Naive thymus-derived CD4-positive, alpha-beta T cell (primary cell): Measurements from ENCODE around the gene GPR55. TPM values are rescaled to one million over a fixed set of nuclear protein-coding genes. Genes with fewer than 3 reads are reported as not detected.

Experiments
- ATAC-seq: fragments of 150-1000 bp; cut with Tn5 transposase; 2 replicates; pipeline ENCODE4 v1.10.0; 2021; ENCODE audit warnings: mild to moderate bottlenecking, moderate library complexity
- CTCF ChIA-PET: fragments of 350-600 bp; sonication (Branson Sonifier 250); formaldehyde crosslinking; loops from one replicate; lab custom pipeline; 2021; ENCODE audit warnings: antibody characterized with exemption; lab: Charles Lee
- POLR2A ChIA-PET: fragments of 350-600 bp; sonication (Branson Sonifier 250); formaldehyde crosslinking; loops from one replicate; lab custom pipeline; 2021; ENCODE audit warnings: antibody characterized with exemption, inconsistent platforms; lab: Charles Lee
- DNase-seq, 9 donors: peaks; one replicate each; pipeline versions ENCODE4 v3.0.0 to v3.0.0-alpha.2; 2020 to 2022; ENCODE audit warnings: mixed read lengths in 1 of 9
- H3K27ac ChIP-seq: one replicate; pipeline ENCODE4 v1.7.0; 2013; ENCODE audit warnings: mild to moderate bottlenecking, low read depth, low read length, moderate library complexity
- H3K27me3 ChIP-seq, 2 donors: one replicate each; pipeline ENCODE4 v1.7.0; 2013; ENCODE audit warnings: low read length in 2 of 2, mild to moderate bottlenecking in 2 of 2, moderate library complexity in 2 of 2; ENCODE audit not compliant: control insufficient read depth in 2 of 2, insufficient read depth in 2 of 2
- H3K36me3 ChIP-seq, 3 experiments: 1 replicate in 2 of 3; 2 replicates in 1 of 3; pipeline ENCODE4 v1.7.0; 2013; ENCODE audit warnings: low read length in 3 of 3, mild to moderate bottlenecking in 3 of 3, moderate library complexity in 1 of 3; ENCODE audit not compliant: insufficient read depth in 3 of 3, control insufficient read depth in 2 of 3
- H3K4me1 ChIP-seq, 2 donors: one replicate each; pipeline ENCODE4 v1.7.0; 2013; ENCODE audit warnings: low read length in 2 of 2, mild to moderate bottlenecking in 2 of 2, moderate library complexity in 1 of 2; ENCODE audit not compliant: control insufficient read depth in 2 of 2, insufficient read depth in 2 of 2
- H3K4me3 ChIP-seq: 2 replicates; pipeline ENCODE4 v1.7.0; 2013; ENCODE audit warnings: mild to moderate bottlenecking, low read length
- H3K9me3 ChIP-seq, 3 experiments: 1 replicate in 2 of 3; 2 replicates in 1 of 3; pipeline ENCODE4 v1.7.0; 2013; ENCODE audit warnings: low read length in 3 of 3; ENCODE audit not compliant: control insufficient read depth in 2 of 3
- H3K27ac Mint-ChIP-seq, 9 donors: one replicate each; pipeline ENCODE4 v1.8.0; 2020 to 2022; ENCODE audit warnings: mixed read lengths in 9 of 9, mild to moderate bottlenecking in 8 of 9, moderate library complexity in 5 of 9, inconsistent platforms in 2 of 9
- H3K27me3 Mint-ChIP-seq, 5 donors: one replicate each; pipeline ENCODE4 v1.8.0; 2021 to 2022; ENCODE audit warnings: mixed read lengths in 5 of 5, mild to moderate bottlenecking in 1 of 5
- H3K36me3 Mint-ChIP-seq, 5 donors: one replicate each; pipeline ENCODE4 v1.8.0; 2020 to 2022; ENCODE audit warnings: mixed read lengths in 5 of 5, mild to moderate bottlenecking in 3 of 5, inconsistent platforms in 1 of 5
- H3K4me1 Mint-ChIP-seq, 7 donors: one replicate each; pipeline ENCODE4 v1.8.0; 2020 to 2022; ENCODE audit warnings: mixed read lengths in 7 of 7, mild to moderate bottlenecking in 3 of 7, inconsistent platforms in 1 of 7
- H3K4me3 Mint-ChIP-seq, 10 donors: one replicate each; pipeline ENCODE4 v1.8.0; 2020 to 2022; ENCODE audit warnings: mild to moderate bottlenecking in 10 of 10, mixed read lengths in 10 of 10, moderate library complexity in 6 of 10, inconsistent platforms in 2 of 10
- H3K9me3 Mint-ChIP-seq, 11 donors: one replicate each; pipeline ENCODE4 v1.8.0; 2020 to 2022; ENCODE audit warnings: mixed read lengths in 11 of 11, mild to moderate bottlenecking in 4 of 11, inconsistent platforms in 1 of 11, moderate library complexity in 1 of 11
- intact Hi-C, 2 donors: fragments of 100-400 bp; cut with micrococcal nuclease; formaldehyde crosslinking; loops; one replicate each; pipeline ENCODE4 v1.15.1; 2023
- polyA plus RNA-seq, 2 donors: library from polyadenylated mRNA; unstranded; fragments of 300-500 nt; fragmentation: Illumina TruSeq; gene quantifications; one replicate each; pipeline ENCODE4 v1.2.3, GENCODE V29; 2021
- total RNA-seq, 6 experiments: library from RNA in 5 of 6; stranded (reverse) in 5 of 6; gene quantifications; 1 replicate in 5 of 6; 2 replicates in 1 of 6; pipeline ENCODE4 v1.2.3 and lab custom pipeline; 2021 to 2026

The GPR55 gene
- total and polyA plus RNA-seq, 7 experiments from 2014 or later = 1.3 to 8.8 (median 1.6) TPM

GRCh38 chr2:230877116-230877758 is 47.8 kb downstream of the GPR55 start:
- CTCF ChIA-PET = interaction anchor here (0.7 kb wide), 1 partner anchor 11 kb away, joined by 3 read pairs; no protein-coding TSS in a partner anchor
- H3K27me3 Mint-ChIP-seq = no peaks in the 10 kb centered on the region
- Histone ChIP-seq H3K4me1 (peaks cover 6 to 18% of the 10 kb centered on the region in 2 donors), H3K27ac (no peak overlapping the region), H3K27me3 (no peaks in the 10 kb centered on the region), H3K4me3 (peak overlapping the region; percentile 36), H3K9me3 (no peaks in the 10 kb centered on the region), H3K36me3 (peaks cover 0 to 34% (median 3%) of the 10 kb centered on the region in 3 experiments)
- no peaks in the 10 kb centered on the region for H3K9me3 Mint-ChIP-seq
- POLR2A ChIA-PET = interaction anchor here (1.5 kb wide), 1 partner anchor 11 kb away, joined by 4 read pairs; no protein-coding TSS in a partner anchor
- peaks cover 0 to 17% (median 0%) of the 10 kb centered on the region in 5 donors for H3K36me3 Mint-ChIP-seq
- H3K4me3 Mint-ChIP-seq = peak overlapping the region in 1 of 10 donors; percentile 29
- no peak for DNase-seq
- ATAC-seq = no peak
- H3K27ac Mint-ChIP-seq = no peak overlapping the region
- intact Hi-C loops = loop anchor here in 1 of 2 donors (1.0 kb wide), 1 partner anchor 10 kb away; no protein-coding TSS in a partner anchor
- peaks cover 0 to 18% (median 13%) of the 10 kb centered on the region in 7 donors for H3K4me1 Mint-ChIP-seq

- no peak for ATAC-seq
Measured at GRCh38 chr2:230875347-230876315, 49.4 kb downstream of the GPR55 start.

GRCh38 chr2:230874876-230875275 is 50.2 kb downstream of the GPR55 start:
- Histone ChIP-seq H3K9me3 (no peaks in the 10 kb centered on the region), H3K27ac (no peak overlapping the region), H3K27me3 (no peaks in the 10 kb centered on the region), H3K4me3 (no peak overlapping the region), H3K36me3 (peaks cover 0 to 34% (median 3%) of the 10 kb centered on the region in 3 experiments), H3K4me1 (peaks cover 6 to 18% of the 10 kb centered on the region in 2 donors)
- Mint-ChIP-seq H3K9me3 (no peaks in the 10 kb centered on the region), H3K27me3 (no peaks in the 10 kb centered on the region), H3K4me1 (peaks cover 0 to 25% (median 16%) of the 10 kb centered on the region in 7 donors), H3K36me3 (peaks cover 0 to 17% (median 0%) of the 10 kb centered on the region in 5 donors), H3K4me3 (no peak overlapping the region), H3K27ac (no peak overlapping the region)
- intact Hi-C loops = no loop called here
- DNase-seq (peak in 1 of 9 donors; percentile 10), ATAC-seq (no peak)
- POLR2A ChIA-PET = no interaction called here
- CTCF ChIA-PET = interaction anchor here (1.2 kb wide), 1 partner anchor 10 kb away, joined by 3 read pairs; the partner anchor contains the start of gene ITM2C

More at GRCh38 chr2:230875347-230876315, 49.4 kb downstream of the GPR55 start:
- Histone ChIP-seq H3K9me3 (no peaks in the 10 kb centered on the region), H3K27ac (no peak overlapping the region), H3K4me3 (no peak overlapping the region), H3K36me3 (peaks cover 0 to 34% (median 3%) of the 10 kb centered on the region in 3 experiments), H3K4me1 (peaks cover 6 to 18% of the 10 kb centered on the region in 2 donors), H3K27me3 (no peaks in the 10 kb centered on the region)
- no peaks in the 10 kb centered on the region for H3K27me3 Mint-ChIP-seq
- no peaks in the 10 kb centered on the region for H3K9me3 Mint-ChIP-seq
- no peak overlapping the region for H3K4me3 Mint-ChIP-seq
- peak in 1 of 9 donors; percentile 18 for DNase-seq
- POLR2A ChIA-PET = no interaction called here
- H3K4me1 Mint-ChIP-seq = peaks cover 0 to 19% (median 13%) of the 10 kb centered on the region in 7 donors
- peaks cover 0 to 17% (median 0%) of the 10 kb centered on the region in 5 donors for H3K36me3 Mint-ChIP-seq
- CTCF ChIA-PET = interaction anchor here (0.7 to 1.2 kb wide), 2 partner anchors 11 to 50 kb away, joined by 3 to 4 read pairs; partner anchors contain the start of genes GPR55 and ITM2C
- intact Hi-C loops = no loop called here
- no peak overlapping the region for H3K27ac Mint-ChIP-seq

GRCh38 chr2:230874456-230874855 is 50.6 kb downstream of the GPR55 start:
- H3K4me3 Mint-ChIP-seq = peak overlapping the region in 1 of 10 donors; percentile 2
- Histone ChIP-seq H3K4me1 (peaks cover 6 to 18% of the 10 kb centered on the region in 2 donors), H3K4me3 (no peak overlapping the region), H3K36me3 (peaks cover 0 to 34% (median 3%) of the 10 kb centered on the region in 3 experiments), H3K27ac (no peak overlapping the region), H3K9me3 (no peaks in the 10 kb centered on the region), H3K27me3 (no peaks in the 10 kb centered on the region)
- H3K4me1 Mint-ChIP-seq = peaks cover 0 to 30% (median 16%) of the 10 kb centered on the region in 7 donors
- no peaks in the 10 kb centered on the region for H3K9me3 Mint-ChIP-seq
- no peak for ATAC-seq
- ChIA-PET CTCF (no interaction called here), POLR2A (no interaction called here)
- H3K27me3 Mint-ChIP-seq = no peaks in the 10 kb centered on the region
- DNase-seq = no peak
- intact Hi-C loops = no loop called here
- peaks cover 0 to 16% (median 0%) of the 10 kb centered on the region in 5 donors for H3K36me3 Mint-ChIP-seq
- H3K27ac Mint-ChIP-seq = no peak overlapping the region

- peaks cover 0 to 34% (median 3%) of the 10 kb centered on the region in 3 experiments for H3K36me3 ChIP-seq
- Mint-ChIP-seq H3K27ac (no peak overlapping the region), H3K4me3 (no peak overlapping the region), H3K9me3 (no peaks in the 10 kb centered on the region), H3K4me1 (peaks cover 0 to 29% (median 16%) of the 10 kb centered on the region in 7 donors), H3K27me3 (peaks cover 0 to 2% (median 0%) of the 10 kb centered on the region in 5 donors), H3K36me3 (peaks cover 0 to 10% (median 0%) of the 10 kb centered on the region in 5 donors)
- ChIA-PET POLR2A (no interaction called here), CTCF (no interaction called here)
- H3K4me1 ChIP-seq = peaks cover 6 to 18% of the 10 kb centered on the region in 2 donors
- no peak for ATAC-seq
- H3K4me3 ChIP-seq = no peak overlapping the region
- peak in 1 of 9 donors; percentile 23 for DNase-seq
- H3K9me3 ChIP-seq = no peaks in the 10 kb centered on the region
- H3K27ac ChIP-seq = no peak overlapping the region
- intact Hi-C loops = no loop called here
- H3K27me3 ChIP-seq = no peaks in the 10 kb centered on the region
Measured at GRCh38 chr2:230873661-230874401, 51.2 kb downstream of the GPR55 start.
